ENCODE measurements around the gene IMPDH1. TPM values are rescaled to one million over a fixed set of nuclear protein-coding genes. Genes with fewer than 3 reads are reported as not detected.

The IMPDH1 gene
- total RNA-seq, 2 experiments from 2014 or later = 52.9 to 57.7 TPM

- no peak overlapping the region for H3K27ac Mint-ChIP-seq
- peaks cover 8% of the 10 kb centered on the region for H3K36me3 Mint-ChIP-seq
- intact Hi-C loops (cut with micrococcal nuclease) = no loop called here
- POLR2A ChIA-PET = no interaction called here
- CTCF ChIA-PET = interaction anchor here (0.6 to 16.3 kb wide), 7 partner anchors 7 to 385 kb away, joined by 3 to 507 read pairs (median 3); partner anchors contain the start of gene RBM28
- no peak for DNase-seq
- H3K4me3 Mint-ChIP-seq = no peak overlapping the region
- no peaks in the 10 kb centered on the region for H3K9me3 Mint-ChIP-seq
- H3K27me3 Mint-ChIP-seq = no peaks in the 10 kb centered on the region
- H3K4me1 Mint-ChIP-seq (ENCODE audit: low read depth) = no peaks in the 10 kb centered on the region
Observed at GRCh38 chr7:128391805-128392204, 18.0 kb downstream of the IMPDH1 start.

DNA sequence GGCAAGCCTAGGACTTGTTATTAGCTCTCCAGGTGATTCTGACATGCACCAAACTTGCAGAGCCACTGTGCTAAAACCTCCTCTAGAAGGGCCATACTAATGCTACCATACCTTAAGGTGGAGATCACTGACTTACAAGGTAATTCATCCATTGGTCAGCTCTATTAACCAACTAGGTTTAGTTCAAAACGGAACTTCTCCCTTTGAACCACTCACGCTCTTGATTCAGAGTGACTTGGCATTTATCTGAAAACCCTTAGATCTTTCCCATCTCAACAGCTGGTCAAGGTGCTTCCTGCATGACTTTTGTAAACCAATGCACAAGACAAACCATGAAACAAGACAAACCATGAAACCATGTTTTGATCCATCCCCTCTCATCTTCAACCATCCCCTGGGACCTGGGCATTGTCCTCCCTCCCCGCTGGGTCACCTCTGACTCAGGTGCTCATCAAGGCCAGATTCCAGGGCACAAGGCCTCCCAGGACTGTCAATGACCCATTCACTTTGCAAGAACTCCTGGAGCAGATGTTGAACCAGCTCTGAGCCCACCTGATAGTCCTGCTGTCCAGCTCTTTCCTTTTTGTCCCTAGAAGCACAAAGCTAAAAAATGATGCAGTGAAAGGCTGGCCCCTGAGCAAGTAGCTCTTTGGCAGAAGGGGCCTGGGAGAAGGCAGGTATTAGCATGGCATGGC lies 18.8 kb downstream of the IMPDH1 start:
- Mint-ChIP-seq H3K9me3 (no peaks in the 10 kb centered on the region), H3K27ac (no peak overlapping the region), H3K36me3 (no peaks in the 10 kb centered on the region), H3K4me3 (no peak overlapping the region), H3K4me1 (ENCODE audit: low read depth) (no peaks in the 10 kb centered on the region), H3K27me3 (no peaks in the 10 kb centered on the region)
- POLR2A ChIA-PET = interaction anchor here (0.5 kb wide), 1 partner anchor 807 kb away, joined by 4 read pairs; no protein-coding TSS in a partner anchor
- DNase-seq = no peak
- CTCF ChIA-PET = interaction anchor here (0.6 to 16.3 kb wide), 9 partner anchors 8 to 384 kb away, joined by 3 to 507 read pairs (median 3); partner anchors contain the start of gene RBM28
- intact Hi-C loops (cut with micrococcal nuclease) = no loop called here

DNA sequence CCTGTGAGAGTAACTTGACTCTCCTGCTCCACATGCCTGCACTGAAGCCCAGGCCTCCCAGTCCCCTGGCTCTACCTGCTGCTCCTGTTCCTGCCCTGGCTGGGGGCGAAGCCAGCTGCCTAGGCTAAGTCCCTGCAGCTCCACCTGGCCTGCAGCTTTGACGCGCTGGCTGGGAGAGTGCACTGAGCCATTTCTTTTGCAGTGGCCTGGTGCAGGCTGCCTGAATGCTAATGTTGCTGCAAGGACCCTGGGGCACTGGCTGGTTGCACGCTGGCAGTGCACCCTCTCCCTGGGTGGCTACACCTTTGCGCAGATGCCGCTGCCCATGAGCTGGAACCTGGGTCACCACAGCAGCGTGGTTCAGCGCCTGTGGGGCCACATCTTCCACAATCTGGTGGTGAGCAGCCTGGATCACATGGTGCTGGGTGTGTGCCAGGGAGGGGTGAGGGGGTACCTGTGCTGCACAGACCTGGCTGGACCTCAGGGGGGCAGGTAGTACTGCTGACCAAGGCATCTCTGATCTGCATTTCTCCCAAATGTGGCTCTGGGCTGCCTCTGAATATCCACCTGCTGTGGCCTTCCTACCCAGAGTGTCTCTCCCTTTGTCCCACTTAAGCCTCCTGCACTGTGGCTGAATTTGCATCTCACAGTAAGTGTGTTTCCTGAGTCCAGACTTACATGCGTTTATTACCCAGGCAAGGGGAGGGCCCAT lies 20.0 kb downstream of the IMPDH1 start:
- DNase-seq = no peak
- H3K36me3 Mint-ChIP-seq = no peaks in the 10 kb centered on the region
- POLR2A ChIA-PET = interaction anchor here (2.6 kb wide), 1 partner anchor 46 kb away, joined by 9 read pairs; the partner anchor contains the start of gene RBM28
- CTCF ChIA-PET = interaction anchor here (0.9 to 16.3 kb wide), 9 partner anchors 9 to 48 kb away, joined by 3 to 507 read pairs (median 6); partner anchors contain the start of genes PRRT4 and RBM28
- no peaks in the 10 kb centered on the region for H3K9me3 Mint-ChIP-seq
- intact Hi-C loops (cut with micrococcal nuclease) = no loop called here
- no peak overlapping the region for H3K27ac Mint-ChIP-seq
- H3K4me1 Mint-ChIP-seq (ENCODE audit: low read depth) = no peaks in the 10 kb centered on the region
- H3K4me3 Mint-ChIP-seq = no peak overlapping the region
- H3K27me3 Mint-ChIP-seq = no peaks in the 10 kb centered on the region

DNA sequence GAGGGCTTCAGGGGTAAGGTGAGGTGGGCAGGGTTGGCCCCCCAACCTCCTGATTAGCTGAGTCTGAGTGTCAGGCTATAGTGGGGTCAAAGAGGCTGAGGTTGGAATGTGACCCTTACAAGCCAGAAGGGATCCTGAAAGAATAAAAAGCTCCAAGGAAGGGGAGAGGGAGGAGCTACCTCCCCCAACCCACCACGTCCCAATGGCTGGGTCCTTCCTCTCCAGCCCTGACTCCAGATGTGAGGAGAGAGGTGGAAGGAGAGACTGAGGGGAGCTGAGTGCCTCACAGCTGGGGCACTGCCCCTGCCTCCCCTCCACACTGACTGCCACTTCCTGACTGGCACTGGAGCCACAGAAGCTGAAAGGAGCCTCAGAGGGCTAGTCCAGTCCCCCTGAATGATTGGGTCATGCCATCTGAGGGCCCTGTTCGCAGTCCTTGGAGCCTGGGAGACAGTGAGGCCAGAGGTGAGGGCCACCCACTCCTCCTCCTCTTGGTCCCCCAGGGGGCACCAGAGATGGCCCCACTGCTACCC lies 20.6 kb downstream of the IMPDH1 start:
- H3K27ac Mint-ChIP-seq = no peak overlapping the region
- no peak overlapping the region for H3K4me3 Mint-ChIP-seq
- H3K4me1 Mint-ChIP-seq (ENCODE audit: low read depth) = no peaks in the 10 kb centered on the region
- no peaks in the 10 kb centered on the region for H3K9me3 Mint-ChIP-seq
- no peak for DNase-seq
- no peaks in the 10 kb centered on the region for H3K27me3 Mint-ChIP-seq
- intact Hi-C loops (cut with micrococcal nuclease) = no loop called here
- ChIA-PET POLR2A (interaction anchor here (2.6 kb wide), 1 partner anchor 45 kb away, joined by 9 read pairs; the partner anchor contains the start of gene RBM28), CTCF (interaction anchor here (0.7 to 16.3 kb wide), 11 partner anchors 8 to 48 kb away, joined by 3 to 507 read pairs (median 6); partner anchors contain the start of genes PRRT4 and RBM28)
- no peaks in the 10 kb centered on the region for H3K36me3 Mint-ChIP-seq

GRCh38 chr7:128388145-128388485 lies 21.7 kb downstream of the IMPDH1 start:
- CTCF ChIA-PET = interaction anchor here (0.5 to 16.3 kb wide), 23 partner anchors 10 to 85 kb away, joined by 3 to 507 read pairs (median 8); partner anchors contain the start of genes PRRT4 and RBM28
- Mint-ChIP-seq H3K4me3 (no peak overlapping the region), H3K36me3 (no peaks in the 10 kb centered on the region), H3K9me3 (no peaks in the 10 kb centered on the region), H3K4me1 (ENCODE audit: low read depth) (no peaks in the 10 kb centered on the region), H3K27ac (no peak overlapping the region), H3K27me3 (no peaks in the 10 kb centered on the region)
- intact Hi-C loops (cut with micrococcal nuclease) = no loop called here
- no peak for DNase-seq
- POLR2A ChIA-PET = interaction anchor here (2.6 kb wide), 1 partner anchor 44 kb away, joined by 9 read pairs; the partner anchor contains the start of gene RBM28

- ChIA-PET CTCF (interaction anchor here (0.5 to 16.3 kb wide), 30 partner anchors 8 to 216 kb away, joined by 3 to 507 read pairs (median 6); partner anchors contain the start of genes PRRT4 and RBM28), POLR2A (interaction anchor here (2.6 kb wide), 1 partner anchor 44 kb away, joined by 9 read pairs; the partner anchor contains the start of gene RBM28)
- intact Hi-C loops (cut with micrococcal nuclease) = loop anchor here (1.0 kb wide), 1 partner anchor 40 kb away; no protein-coding TSS in a partner anchor
- no peaks in the 10 kb centered on the region for H3K9me3 Mint-ChIP-seq
- no peak overlapping the region for H3K27ac Mint-ChIP-seq
- peak; percentile 79 for DNase-seq
- H3K4me1 Mint-ChIP-seq (ENCODE audit: low read depth) = no peaks in the 10 kb centered on the region
- no peaks in the 10 kb centered on the region for H3K36me3 Mint-ChIP-seq
- H3K27me3 Mint-ChIP-seq = no peaks in the 10 kb centered on the region
- no peak overlapping the region for H3K4me3 Mint-ChIP-seq
Observed at GRCh38 chr7:128387216-128388144, 22.3 kb downstream of the IMPDH1 start.

- no peaks in the 10 kb centered on the region for H3K9me3 Mint-ChIP-seq
- H3K36me3 Mint-ChIP-seq = no peaks in the 10 kb centered on the region
- H3K27ac Mint-ChIP-seq = no peak overlapping the region
- H3K4me1 Mint-ChIP-seq (ENCODE audit: low read depth) = no peaks in the 10 kb centered on the region
- POLR2A ChIA-PET = interaction anchor here (0.7 kb wide), 1 partner anchor 52 kb away, joined by 6 read pairs; no protein-coding TSS in a partner anchor
- intact Hi-C loops (cut with micrococcal nuclease) = no loop called here
- H3K4me3 Mint-ChIP-seq = no peak overlapping the region
- DNase-seq = no peak
- no peaks in the 10 kb centered on the region for H3K27me3 Mint-ChIP-seq
- CTCF ChIA-PET = interaction anchor here (0.7 to 16.3 kb wide), 18 partner anchors 9 to 674 kb away, joined by 3 to 507 read pairs (median 8); partner anchors contain the start of genes IMPDH1, PRRT4 and RBM28
Observed at GRCh38 chr7:128385988-128386925, 23.5 kb downstream of the IMPDH1 start.

GRCh38 chr7:128384726-128385125 lies 25.1 kb downstream of the IMPDH1 start:
- intact Hi-C loops (cut with micrococcal nuclease) = no loop called here
- CTCF ChIA-PET = interaction anchor here (16.3 kb wide), 1 partner anchor 37 kb away, joined by 507 read pairs; the partner anchor contains the start of gene RBM28
- no peaks in the 10 kb centered on the region for H3K27me3 Mint-ChIP-seq
- no peaks in the 10 kb centered on the region for H3K4me1 Mint-ChIP-seq (ENCODE audit: low read depth)
- H3K27ac Mint-ChIP-seq = no peak overlapping the region
- no peaks in the 10 kb centered on the region for H3K9me3 Mint-ChIP-seq
- H3K36me3 Mint-ChIP-seq = no peaks in the 10 kb centered on the region
- POLR2A ChIA-PET = no interaction called here
- no peak for DNase-seq
- H3K4me3 Mint-ChIP-seq = no peak overlapping the region

DNA sequence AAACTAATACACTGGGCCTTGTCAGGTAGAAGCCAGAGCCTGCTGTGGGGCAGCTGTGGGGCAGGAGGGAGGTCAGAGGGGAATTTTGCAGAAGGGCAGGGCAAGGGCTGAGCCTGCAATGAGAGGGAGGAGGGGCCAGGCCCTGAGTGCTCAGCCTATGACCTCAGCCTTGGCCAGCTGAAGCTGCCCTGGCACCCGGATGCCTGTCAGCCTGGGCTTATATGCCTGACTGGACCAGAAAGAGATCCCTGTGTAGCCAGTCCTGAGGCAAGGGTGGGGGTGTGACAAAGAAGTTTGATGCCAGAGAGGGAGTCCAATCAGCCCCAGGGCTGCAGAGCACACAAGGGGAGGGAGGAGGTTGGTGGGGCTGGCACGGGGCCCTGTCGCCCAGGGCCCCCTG lies 26.0 kb downstream of the IMPDH1 start:
- no peak overlapping the region for H3K27ac Mint-ChIP-seq
- H3K4me1 Mint-ChIP-seq (ENCODE audit: low read depth) = no peaks in the 10 kb centered on the region
- CTCF ChIA-PET = interaction anchor here (0.7 to 16.3 kb wide), 3 partner anchors 12 to 42 kb away, joined by 3 to 507 read pairs (median 3); partner anchors contain the start of gene RBM28

DNA sequence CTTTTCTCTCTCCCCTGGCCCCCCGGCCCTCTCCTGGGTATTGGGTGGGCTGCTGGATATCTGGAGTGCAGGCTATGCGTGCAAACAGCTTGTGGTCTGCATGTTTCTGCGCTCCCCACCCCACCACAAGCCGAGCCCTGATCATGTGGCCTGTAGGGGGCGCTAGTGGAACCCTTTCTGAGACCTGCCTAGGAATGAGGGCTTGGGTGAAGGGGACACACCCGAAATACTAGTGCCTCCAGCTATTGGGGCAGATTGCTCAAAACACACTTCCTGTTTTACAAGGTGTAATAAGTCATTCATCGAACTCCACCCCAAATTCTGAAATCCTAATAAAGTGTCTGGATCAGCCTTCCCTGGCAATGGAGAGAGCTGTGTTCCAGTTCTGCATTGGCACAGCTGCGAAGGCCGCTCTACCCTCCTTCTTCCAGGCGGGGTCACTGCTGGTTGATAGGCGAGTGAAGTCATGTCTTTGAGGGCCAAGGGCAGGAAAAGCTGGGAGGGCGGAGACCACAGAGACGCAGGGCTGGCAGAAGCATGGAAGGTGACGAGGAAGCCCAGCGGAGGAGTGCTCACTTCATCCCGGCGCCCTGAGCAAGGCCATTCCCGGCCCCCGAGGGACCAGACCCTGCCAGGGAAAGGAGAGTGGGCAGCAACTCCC lies 28.5 kb downstream of the IMPDH1 start:
- no peak overlapping the region for H3K27ac Mint-ChIP-seq
- no peak overlapping the region for H3K4me3 Mint-ChIP-seq
- CTCF ChIA-PET = interaction anchor here (0.5 to 16.3 kb wide), 20 partner anchors 8 to 327 kb away, joined by 3 to 507 read pairs (median 4); partner anchors contain the start of gene RBM28
- intact Hi-C loops (cut with micrococcal nuclease) = no loop called here
- no peaks in the 10 kb centered on the region for H3K36me3 Mint-ChIP-seq
- H3K27me3 Mint-ChIP-seq = no peaks in the 10 kb centered on the region
- H3K4me1 Mint-ChIP-seq (ENCODE audit: low read depth) = no peaks in the 10 kb centered on the region
- DNase-seq = peak; percentile 59
- POLR2A ChIA-PET = no interaction called here
- H3K9me3 Mint-ChIP-seq = no peaks in the 10 kb centered on the region

More for the DNA sequence above, 26.0 kb downstream of the IMPDH1 start:
- Mint-ChIP-seq H3K36me3 (no peaks in the 10 kb centered on the region), H3K9me3 (no peaks in the 10 kb centered on the region), H3K4me3 (no peak overlapping the region), H3K27me3 (no peaks in the 10 kb centered on the region)
- POLR2A ChIA-PET = no interaction called here
- DNase-seq = no peak
- intact Hi-C loops (cut with micrococcal nuclease) = no loop called here
